ENCODE results near the gene STRADB.

- TF ChIP-seq CTCF (IDR thresholded peaks at IDR 0.05 in 2 of 3, conservative IDR thresholded peaks at IDR 0.05 in 1 of 3; ENCODE audit: borderline replicate concordance in 1 of 3, insufficient read depth in 1 of 3, low read depth in 2 of 3, low read length in 2 of 3) (no peak), RAD21 (IDR thresholded peaks at IDR 0.05; ENCODE audit: low read depth) (no peak), SP1 (IDR thresholded peaks at IDR 0.05; ENCODE audit: low read depth) (no peak), POLR2AphosphoS5 (IDR thresholded peaks at IDR 0.05; ENCODE audit: low read depth, low read length) (no peak), EGR1 (IDR thresholded peaks at IDR 0.05; ENCODE audit: low read depth) (no peak)
These were observed 71.4 kb downstream of the STRADB start for GRCh38 chr2:201522965-201523364.

All from HCT116 (cell line).